ENCODE data around the gene TTLL13. TPM values are rescaled to one million over a fixed set of nuclear protein-coding genes. Genes with fewer than 3 reads are reported as not detected.

Gene TTLL13
- total and polyA plus RNA-seq, 2 donors (not counting 1 experiment from before 2014, with no cell fraction given), result under 0.01 to 0.08 TPM

GRCh38 chr15:90239371-90239770 is 10.0 kb upstream of the TTLL13 start:
- no peak for TF ChIP-seq EZH2 (IDR thresholded peaks at IDR 0.05; ENCODE audit: low read length, missing control alignments)
- TF ChIP-seq CTCF (conservative IDR thresholded peaks at IDR 0.05 in 1 of 2, IDR thresholded peaks at IDR 0.05 in 1 of 2; ENCODE audit: low read depth in 1 of 2, low read length in 2 of 2), result no peak
- no peaks in the 10 kb centered on the region for H3K79me2 ChIP-seq (ENCODE audit: control insufficient read depth, insufficient read depth, low read length)
- H2AFZ ChIP-seq (ENCODE audit: low read length), result no peak overlapping the region
- no peak overlapping the region for H3K4me2 ChIP-seq (ENCODE audit: extremely low read depth, insufficient read depth, low read length)
- no peak overlapping the region for H3K9ac ChIP-seq (ENCODE audit: insufficient read depth, low read length)
- no peak for DNase-seq (ENCODE audit: low read depth in 2 of 2)
- no peaks in the 10 kb centered on the region for H4K20me1 ChIP-seq (ENCODE audit: control insufficient read depth, extremely low read depth, insufficient read depth, low read length)
- no peaks in the 10 kb centered on the region for H3K27me3 ChIP-seq (ENCODE audit: control insufficient read depth, insufficient read depth, low read length)
- no peaks in the 10 kb centered on the region for H3K4me1 ChIP-seq (ENCODE audit: control insufficient read depth, extremely low read depth, insufficient read depth, low read length)
- H3K27ac ChIP-seq (ENCODE audit: insufficient read depth, low read length), result no peak overlapping the region
- H3K36me3 ChIP-seq (ENCODE audit: control insufficient read depth, insufficient read depth, low read length), result no peaks in the 10 kb centered on the region
- no peaks in the 10 kb centered on the region for H3K9me3 ChIP-seq (ENCODE audit: control insufficient read depth, insufficient read depth, low read depth, low read length)
- no peak overlapping the region for H3K4me3 ChIP-seq (replicated peaks in 1 of 4; ENCODE audit: control extremely low read depth in 1 of 4, insufficient read depth in 1 of 4, low read depth in 3 of 4, low read length in 4 of 4)

- Histone ChIP-seq H3K9ac (ENCODE audit: insufficient read depth, low read length) (no peak overlapping the region), H3K4me3 (replicated peaks in 1 of 4; ENCODE audit: control extremely low read depth in 1 of 4, insufficient read depth in 1 of 4, low read depth in 3 of 4, low read length in 4 of 4) (no peak overlapping the region), H3K27me3 (ENCODE audit: control insufficient read depth, insufficient read depth, low read length) (no peaks in the 10 kb centered on the region), H3K27ac (ENCODE audit: insufficient read depth, low read length) (no peak overlapping the region), H3K79me2 (ENCODE audit: control insufficient read depth, insufficient read depth, low read length) (no peaks in the 10 kb centered on the region), H4K20me1 (ENCODE audit: control insufficient read depth, extremely low read depth, insufficient read depth, low read length) (no peaks in the 10 kb centered on the region), H2AFZ (ENCODE audit: low read length) (no peak overlapping the region), H3K4me1 (ENCODE audit: control insufficient read depth, extremely low read depth, insufficient read depth, low read length) (no peaks in the 10 kb centered on the region), H3K36me3 (ENCODE audit: control insufficient read depth, insufficient read depth, low read length) (no peaks in the 10 kb centered on the region), H3K4me2 (ENCODE audit: extremely low read depth, insufficient read depth, low read length) (no peak overlapping the region), H3K9me3 (ENCODE audit: control insufficient read depth, insufficient read depth, low read depth, low read length) (no peaks in the 10 kb centered on the region)
- no peak for DNase-seq (ENCODE audit: low read depth in 2 of 2)
- TF ChIP-seq EZH2 (IDR thresholded peaks at IDR 0.05; ENCODE audit: low read length, missing control alignments), result no peak
- no peak for TF ChIP-seq CTCF (conservative IDR thresholded peaks at IDR 0.05 in 1 of 2, IDR thresholded peaks at IDR 0.05 in 1 of 2; ENCODE audit: low read depth in 1 of 2, low read length in 2 of 2)
Measured at GRCh38 chr15:90240856-90241255, 8.5 kb upstream of the TTLL13 start.

DNA sequence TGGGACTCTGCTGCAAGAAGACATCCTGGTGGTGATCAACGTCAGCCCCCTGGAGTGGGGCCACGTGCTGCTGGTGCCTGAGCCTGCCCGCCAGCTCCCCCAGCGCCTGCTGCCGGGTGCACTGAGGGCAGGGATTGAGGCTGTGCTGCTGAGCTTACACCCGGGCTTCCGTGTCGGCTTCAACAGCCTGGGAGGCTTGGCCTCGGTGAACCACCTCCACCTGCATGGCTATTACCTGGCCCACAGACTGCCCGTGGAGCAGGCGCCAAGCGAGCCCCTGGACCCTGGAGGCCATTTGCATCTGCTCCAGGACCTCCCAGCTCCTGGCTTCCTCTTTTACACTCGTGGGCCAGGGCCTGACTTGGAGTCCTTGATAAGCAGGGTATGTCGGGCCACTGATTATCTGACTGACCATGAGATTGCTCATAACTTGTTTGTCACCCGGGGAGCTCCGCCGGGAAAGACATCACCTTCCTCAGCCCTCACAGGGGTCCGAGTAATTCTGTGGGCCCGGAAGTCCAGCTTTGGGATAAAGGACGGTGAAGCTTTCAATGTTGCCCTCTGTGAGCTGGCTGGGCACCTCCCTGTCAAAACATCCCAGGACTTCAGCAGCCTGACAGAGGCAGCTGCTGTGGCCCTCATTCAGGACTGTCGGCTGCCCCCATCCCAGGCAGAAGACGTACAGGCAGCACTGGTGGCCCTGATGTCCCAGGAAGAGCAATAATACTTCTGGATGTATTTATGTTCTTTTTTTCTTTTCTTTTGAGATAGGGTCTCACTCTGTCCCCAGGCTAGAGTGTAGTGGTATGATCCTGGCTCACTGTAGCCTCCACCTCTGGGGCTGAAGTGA is 7.8 kb upstream of the TTLL13 start:
- H3K27me3 ChIP-seq (ENCODE audit: control insufficient read depth, insufficient read depth, low read length), result no peaks in the 10 kb centered on the region
- H3K9ac ChIP-seq (ENCODE audit: insufficient read depth, low read length), result no peak overlapping the region
- H3K36me3 ChIP-seq (ENCODE audit: control insufficient read depth, insufficient read depth, low read length), result no peaks in the 10 kb centered on the region
- no peak overlapping the region for H3K4me2 ChIP-seq (ENCODE audit: extremely low read depth, insufficient read depth, low read length)
- no peaks in the 10 kb centered on the region for H3K4me1 ChIP-seq (ENCODE audit: control insufficient read depth, extremely low read depth, insufficient read depth, low read length)
- no peaks in the 10 kb centered on the region for H3K9me3 ChIP-seq (ENCODE audit: control insufficient read depth, insufficient read depth, low read depth, low read length)
- no peak overlapping the region for H3K4me3 ChIP-seq (replicated peaks in 1 of 4; ENCODE audit: control extremely low read depth in 1 of 4, insufficient read depth in 1 of 4, low read depth in 3 of 4, low read length in 4 of 4)
- no peak for TF ChIP-seq CTCF (conservative IDR thresholded peaks at IDR 0.05 in 1 of 2, IDR thresholded peaks at IDR 0.05 in 1 of 2; ENCODE audit: low read depth in 1 of 2, low read length in 2 of 2)
- TF ChIP-seq EZH2 (IDR thresholded peaks at IDR 0.05; ENCODE audit: low read length, missing control alignments), result no peak
- no peak overlapping the region for H3K27ac ChIP-seq (ENCODE audit: insufficient read depth, low read length)
- DNase-seq (ENCODE audit: low read depth in 2 of 2), result no peak
- no peak overlapping the region for H2AFZ ChIP-seq (ENCODE audit: low read length)
- no peaks in the 10 kb centered on the region for H4K20me1 ChIP-seq (ENCODE audit: control insufficient read depth, extremely low read depth, insufficient read depth, low read length)
- no peaks in the 10 kb centered on the region for H3K79me2 ChIP-seq (ENCODE audit: control insufficient read depth, insufficient read depth, low read length)
